Pancreas (tissue), 10 donors: Measurements from ENCODE around the gene SLC16A3. TPM values are rescaled to one million over a fixed set of nuclear protein-coding genes. Genes with fewer than 3 reads are reported as not detected.
"Not testable (repeated sequence)": the region's sequence is repeated elsewhere in the genome, so short reads cannot be mapped to it uniquely, and the experiment has no call there.

ENCODE experiments used
- ATAC-seq, 4 donors: fragments of 200-7000 bp; cut with Tn5 transposase; one replicate each; pipeline versions ENCODE4 v1.8.0 to v1.9.1; 2020; ENCODE audit warnings: mild to moderate bottlenecking in 4 of 4, moderate library complexity in 4 of 4
- DNase-seq, 6 donors: peaks; one replicate each; pipeline ENCODE4 v3.0.0-alpha.2; 2020
- FAIRE-seq: peaks from 2 replicates; lab custom pipeline; 2012; peaks lifted over from hg19 to GRCh38; lab: Jason Lieb, UNC
- H3K27ac ChIP-seq, 4 donors: fragments of 200-600 bp; sonication (generic); 1 replicate in 3 of 4; 2 replicates in 1 of 4; pipeline versions ENCODE4 v1.5.0 to v1.8.0; 2020
- H3K27me3 ChIP-seq, 4 donors: fragments of 200-600 bp; one replicate each; pipeline ENCODE4 v1.8.0; 2021
- H3K36me3 ChIP-seq, 3 donors: fragments of 200-600 bp; sonication (generic) in 1 of 3; one replicate each; pipeline versions ENCODE4 v1.5.0 to v1.8.0; 2020 to 2021
- H3K4me1 ChIP-seq, 3 donors: fragments of 200-600 bp; one replicate each; pipeline ENCODE4 v1.8.0; 2021
- H3K4me3 ChIP-seq, 4 donors: fragments of 200-600 bp; sonication (generic) in 2 of 4; one replicate each; pipeline versions ENCODE4 v1.5.0 to v1.8.0; 2020 to 2021
- H3K9me3 ChIP-seq, 4 donors: fragments of 200-600 bp; one replicate each; pipeline ENCODE4 v1.8.0; 2021
- CTCF ChIP-seq, 4 donors: fragments of 200-600 bp; sonication (generic) in 3 of 4; IDR thresholded peaks; one replicate each; pipeline versions ENCODE4 v1.5.0 to v1.8.0; 2021; ENCODE audit warnings: antibody characterized with exemption in 4 of 4
- WGBS, 2 donors: extraction: QIAGEN DNeasy Blood & Tissue Kit; methylation state at CpG; one replicate each; pipeline ENCODE4 v1.1.7; 2013; 5-methylcytosine and 5-hydroxymethylcytosine counted together
- intact Hi-C, 3 donors: fragments of 100-400 bp; cut with DNase I; formaldehyde crosslinking; loops; one replicate each; pipeline versions ENCODE4 v1.11.1 to v1.14.2; 2022
- polyA plus RNA-seq, 2 donors: library from polyadenylated mRNA; stranded (reverse); fragments of 200-250 nt; gene quantifications; one replicate each; pipeline ENCODE4 v1.2.3, GENCODE V29; 2013
- total RNA-seq, 6 donors: library from RNA; stranded (reverse); fragmentation: NEBNext Ultra II Directional in 4 of 6; extraction: Animal tissue kit (Norgen Biotek cat#: 25700) in 4 of 6; gene quantifications; one replicate each; pipeline versions ENCODE4 v1.2.1 to v1.2.4, GENCODE V29; 2021 to 2023
- donor health status: healthy with polysubstance abuse.
- donor health status: DM: no; HTN: no; CAD: no; lungs with moderate emphysema.
- donor health status: DM: no; HTN: no; CAD: no.
- donor health status: control.
- donor health status: control.
- donor health status: Bipolar disorder and iron deficiency.
- donor health status: DM: yes; HTN: yes; CAD: no.
- donor health status: DM: no; HTN: no; CAD: no.
- donor health status: DM: no; HTN: no; CAD: no.
- donor health status: DM: yes; HTN: yes; CAD: no.

Gene SLC16A3
- total and polyA plus RNA-seq, 8 donors, result 1.2 to 22.8 (median 3.7) TPM

GRCh38 chr17:82250868-82251500 is 22.1 kb downstream of the SLC16A3 start:
- peaks cover 20 to 77% (median 65%) of the 10 kb centered on the region in 3 donors for H3K36me3 ChIP-seq
- intact Hi-C loops, result no loop called here

GRCh38 chr17:82252511-82253178 is 23.8 kb downstream of the SLC16A3 start:
- no peaks in the 10 kb centered on the region for H3K27me3 ChIP-seq
- H3K9me3 ChIP-seq, result no peaks in the 10 kb centered on the region
- H3K4me1 ChIP-seq, result no peaks in the 10 kb centered on the region
- 93 to 97% methylated on average over 28 of the region's 28 CpGs for WGBS, 2 donors
- TF ChIP-seq CTCF (IDR thresholded peaks at IDR 0.05), result no peak
- intact Hi-C loops, result no loop called here
- no peak overlapping the region for H3K27ac ChIP-seq
- peaks cover 19 to 69% (median 58%) of the 10 kb centered on the region in 3 donors for H3K36me3 ChIP-seq
- ATAC-seq (no peak), FAIRE-seq (no peak), DNase-seq (peak in 1 of 6 donors; percentile 55)
- no peak overlapping the region for H3K4me3 ChIP-seq

More at GRCh38 chr17:82250868-82251500, 22.1 kb downstream of the SLC16A3 start:
- no peak overlapping the region for H3K4me3 ChIP-seq
- no peak for FAIRE-seq
- no peak for ATAC-seq
- DNase-seq, result peak in 2 of 6 donors; percentile 39 to 55
- no peaks in the 10 kb centered on the region for H3K27me3 ChIP-seq
- H3K9me3 ChIP-seq, result no peaks in the 10 kb centered on the region
- TF ChIP-seq CTCF (IDR thresholded peaks at IDR 0.05), result no peak
- 90 to 91% methylated on average over 25 of the region's 25 CpGs for WGBS, 2 donors
- H3K27ac ChIP-seq, result no peak overlapping the region
- no peaks in the 10 kb centered on the region for H3K4me1 ChIP-seq

- H3K4me1 ChIP-seq, result no peaks in the 10 kb centered on the region
- H3K4me3 ChIP-seq, result no peak overlapping the region
- intact Hi-C loops, result no loop called here
- TF ChIP-seq CTCF (IDR thresholded peaks at IDR 0.05), result no peak
- 94 to 97% methylated on average over 12 of the region's 12 CpGs for WGBS, 2 donors
- ATAC-seq, result no peak
- H3K36me3 ChIP-seq, result peaks cover 15 to 66% (median 54%) of the 10 kb centered on the region in 3 donors
- no peak overlapping the region for H3K27ac ChIP-seq
- DNase-seq, result no peak
- no peaks in the 10 kb centered on the region for H3K9me3 ChIP-seq
- no peaks in the 10 kb centered on the region for H3K27me3 ChIP-seq
- no peak for FAIRE-seq
Measured at GRCh38 chr17:82253179-82253544, 24.3 kb downstream of the SLC16A3 start.

GRCh38 chr17:82254096-82254495 is 25.3 kb downstream of the SLC16A3 start:
- intact Hi-C loops, result not testable (repeated sequence)

GRCh38 chr17:82254746-82255145 is 25.9 kb downstream of the SLC16A3 start:
- 98 to 99% methylated on average over 33 of the region's 33 CpGs for WGBS, 2 donors
- peaks cover 14 to 66% (median 38%) of the 10 kb centered on the region in 3 donors for H3K36me3 ChIP-seq
- H3K4me3 ChIP-seq, ATAC-seq, H3K27ac ChIP-seq, H3K27me3 ChIP-seq, intact Hi-C loops, H3K4me1 ChIP-seq, FAIRE-seq, H3K9me3 ChIP-seq: not testable (repeated sequence)
- DNase-seq, result peak in 1 of 6 donors; percentile 45

More at GRCh38 chr17:82254096-82254495, 25.3 kb downstream of the SLC16A3 start:
- 98% methylated on average over 39 of the region's 39 CpGs for WGBS, 2 donors
- not testable (repeated sequence) for H3K4me3 ChIP-seq, H3K27ac ChIP-seq, H3K4me1 ChIP-seq, H3K9me3 ChIP-seq, FAIRE-seq, ATAC-seq, H3K27me3 ChIP-seq
- peaks cover 14 to 66% (median 45%) of the 10 kb centered on the region in 3 donors for H3K36me3 ChIP-seq
- DNase-seq, result peak in 1 of 6 donors; percentile 25
